ENCODE results near the gene SEC11C. TPM values are rescaled to one million over a fixed set of nuclear protein-coding genes. Genes with fewer than 3 reads are reported as not detected.

The SEC11C gene
- total RNA-seq, 1 experiment from 2014 or later, result 40.6 TPM

Other genes starting within 250 kb of the SEC11C start
- not detected in 2 replicates for gene GRP, start 80.3 kb downstream of the SEC11C start, total RNA-seq (2014; rRNA removed; shearing (Covaris generic))
- not detected in 2 replicates for gene RAX, start 133.6 kb downstream of the SEC11C start, total RNA-seq (2014; rRNA removed; shearing (Covaris generic))
- gene CPLX4, start 178.8 kb downstream of the SEC11C start, total RNA-seq (2014; rRNA removed; shearing (Covaris generic)), result not detected in 2 replicates
- 72.2 and 77.8 TPM in 2 replicates for gene LMAN1, start 219.4 kb downstream of the SEC11C start, total RNA-seq (2014; rRNA removed; shearing (Covaris generic))